Neuron (in vitro differentiated cells): ENCODE results near the gene WDR18.

Experiments
- H2AFZ ChIP-seq: one replicate; pipeline ENCODE4 v1.6.1; 2013; ENCODE audit warnings: low read depth, mild to moderate bottlenecking, inconsistent platforms, low read length, moderate library complexity
- H3K27me3 ChIP-seq: one replicate; pipeline ENCODE4 v1.6.1; 2013; ENCODE audit warnings: low read length; ENCODE audit not compliant: insufficient read depth
- H3K36me3 ChIP-seq: one replicate; pipeline ENCODE4 v1.6.1; 2013; ENCODE audit warnings: low read length; ENCODE audit not compliant: insufficient read depth
- H3K4me1 ChIP-seq: one replicate; pipeline ENCODE4 v1.6.1; 2013; ENCODE audit warnings: low read length; ENCODE audit not compliant: insufficient read depth
- H3K4me3 ChIP-seq: 2 replicates; pipeline ENCODE4 v1.5.1; 2013; ENCODE audit warnings: mild to moderate bottlenecking, low read length, moderate library complexity
- H3K9me3 ChIP-seq: one replicate; pipeline ENCODE4 v1.6.1; 2013; ENCODE audit warnings: low read length

WDR18 gene, protein sequence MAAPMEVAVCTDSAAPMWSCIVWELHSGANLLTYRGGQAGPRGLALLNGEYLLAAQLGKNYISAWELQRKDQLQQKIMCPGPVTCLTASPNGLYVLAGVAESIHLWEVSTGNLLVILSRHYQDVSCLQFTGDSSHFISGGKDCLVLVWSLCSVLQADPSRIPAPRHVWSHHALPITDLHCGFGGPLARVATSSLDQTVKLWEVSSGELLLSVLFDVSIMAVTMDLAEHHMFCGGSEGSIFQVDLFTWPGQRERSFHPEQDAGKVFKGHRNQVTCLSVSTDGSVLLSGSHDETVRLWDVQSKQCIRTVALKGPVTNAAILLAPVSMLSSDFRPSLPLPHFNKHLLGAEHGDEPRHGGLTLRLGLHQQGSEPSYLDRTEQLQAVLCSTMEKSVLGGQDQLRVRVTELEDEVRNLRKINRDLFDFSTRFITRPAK

DNA sequence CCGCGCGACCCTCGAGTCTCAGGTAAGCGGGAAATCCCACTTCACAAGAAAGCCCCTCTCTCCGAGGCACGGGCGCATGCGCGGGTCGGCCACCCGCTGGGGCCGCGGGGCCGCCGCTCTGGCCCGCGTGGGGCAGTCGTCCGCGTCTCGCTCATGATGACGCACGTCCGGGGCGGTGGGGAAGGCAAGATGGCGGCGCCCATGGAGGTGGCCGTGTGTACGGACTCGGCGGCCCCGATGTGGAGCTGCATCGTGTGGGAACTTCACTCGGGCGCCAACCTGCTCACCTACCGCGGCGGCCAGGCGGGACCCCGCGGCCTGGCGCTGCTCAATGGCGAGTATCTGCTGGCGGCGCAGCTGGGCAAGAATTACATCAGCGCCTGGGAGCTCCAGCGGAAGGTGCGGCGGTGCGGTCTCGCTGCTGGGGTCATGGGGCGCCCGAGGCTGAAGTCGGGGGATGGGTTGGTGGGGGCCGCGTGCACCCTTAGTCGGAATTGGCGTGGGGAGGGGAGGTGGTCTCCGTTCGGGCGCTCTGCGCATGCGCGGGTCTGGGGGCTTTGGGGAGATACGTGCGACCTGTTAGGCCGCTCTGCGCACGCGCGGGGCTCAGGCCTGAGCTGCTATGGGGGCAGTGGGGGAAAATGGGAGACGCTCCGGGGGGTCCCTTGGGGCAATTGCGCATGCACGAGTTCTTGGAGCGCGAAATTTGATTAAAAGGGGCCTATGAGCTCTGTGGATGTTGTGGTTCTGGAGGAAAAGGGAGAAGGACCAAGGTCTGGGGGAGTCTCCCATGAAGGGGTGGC is at the start of gene WDR18:
TSS of gene WDR18 (plus strand) at position 181 of the 803 bp plus-strand sequence. CDS start at position 190, 9 bp downstream.
- Histone ChIP-seq H3K9me3 (no peaks in the 10 kb centered on the region), H3K4me3 (peak within 1 kb of the TSS; percentile 84), H3K36me3 (peaks cover 27% of the 10 kb centered on the region), H3K27me3 (no peaks in the 10 kb centered on the region), H2AFZ (peak within 1 kb of the TSS; percentile 28), H3K4me1 (peaks cover 19% of the 10 kb centered on the region)

DNA sequence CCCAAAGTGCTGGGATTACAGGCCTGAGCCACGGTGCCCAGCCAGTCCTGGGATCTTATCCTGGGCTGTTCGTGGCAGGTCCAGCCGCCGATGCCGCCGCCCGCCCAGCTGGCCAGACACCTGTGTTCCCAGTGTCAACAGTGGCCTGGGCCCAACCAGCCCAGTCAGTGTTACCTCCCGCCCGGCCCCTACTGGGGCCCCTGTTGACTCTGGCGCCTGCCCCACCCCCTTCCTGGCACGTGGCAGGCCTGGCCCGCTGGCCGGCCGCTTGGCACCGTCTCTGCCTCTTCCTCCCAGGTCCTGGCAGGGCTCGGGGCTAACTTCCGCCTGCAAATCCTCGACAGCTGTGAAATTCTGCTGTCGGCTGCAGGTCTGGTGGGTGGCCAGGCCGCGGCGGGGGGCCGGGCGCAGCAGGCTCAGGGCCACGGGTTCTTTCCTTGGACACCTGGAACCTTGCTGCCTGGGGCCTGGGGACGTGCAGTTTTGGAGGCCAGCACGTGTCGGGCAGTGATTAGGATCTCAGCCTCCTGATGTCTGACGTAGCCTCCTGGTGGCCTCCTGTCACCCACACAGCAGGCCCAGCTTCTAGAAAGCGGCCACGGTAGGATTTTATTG is 49.2 kb upstream of the WDR18 start:
- peaks cover 7% of the 10 kb centered on the region for H3K9me3 ChIP-seq
- H2AFZ ChIP-seq = no peak overlapping the region
- no peaks in the 10 kb centered on the region for H3K27me3 ChIP-seq
- no peak overlapping the region for H3K4me3 ChIP-seq
- H3K36me3 ChIP-seq = peaks cover 24% of the 10 kb centered on the region
- H3K4me1 ChIP-seq = peaks cover 7% of the 10 kb centered on the region

DNA sequence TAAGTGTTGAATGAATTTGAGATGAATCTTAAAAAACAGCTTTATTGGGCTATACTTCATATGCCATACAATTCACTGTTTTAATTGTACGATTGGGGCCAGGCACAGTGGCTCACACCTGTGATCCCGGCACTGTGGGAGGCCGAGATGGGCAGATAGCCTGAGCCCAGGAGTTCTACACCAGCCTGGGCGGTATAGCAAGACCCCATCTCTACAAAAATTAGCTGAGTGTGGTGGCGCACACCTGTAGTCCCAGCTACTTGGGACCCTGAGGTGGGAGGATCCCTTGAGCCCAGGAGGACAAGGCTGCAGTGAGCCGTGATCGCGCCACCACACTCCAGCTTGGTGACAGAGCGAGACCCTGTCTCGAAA is 48.0 kb upstream of the WDR18 start:
- H3K4me3 ChIP-seq = no peak overlapping the region
- H3K4me1 ChIP-seq = peaks cover 7% of the 10 kb centered on the region
- H3K27me3 ChIP-seq = no peaks in the 10 kb centered on the region
- peaks cover 24% of the 10 kb centered on the region for H3K36me3 ChIP-seq
- H3K9me3 ChIP-seq = peaks cover 7% of the 10 kb centered on the region
- no peak overlapping the region for H2AFZ ChIP-seq

DNA sequence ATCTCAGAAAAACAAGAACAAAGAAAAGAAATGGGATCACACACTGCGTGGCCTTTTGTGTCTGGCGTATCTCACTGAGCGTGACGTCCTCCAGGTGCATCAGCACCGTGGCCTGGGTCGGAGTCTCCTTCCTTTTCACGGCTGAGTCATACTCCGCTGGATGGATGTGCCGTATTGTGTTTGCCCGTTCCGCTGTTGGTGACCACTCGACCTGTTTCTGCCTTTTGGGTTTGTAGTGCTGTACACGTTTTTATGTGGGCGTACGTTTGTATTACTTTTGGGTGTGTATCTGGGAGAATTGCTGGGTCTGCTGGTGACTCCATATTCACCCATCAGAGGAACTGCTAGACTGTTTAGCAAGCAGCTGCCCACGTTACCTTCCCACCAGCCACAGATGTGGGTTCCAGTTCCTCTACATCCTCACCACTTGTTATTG is 46.9 kb upstream of the WDR18 start:
- no peaks in the 10 kb centered on the region for H3K27me3 ChIP-seq
- no peak overlapping the region for H2AFZ ChIP-seq
- H3K4me3 ChIP-seq = no peak overlapping the region
- peaks cover 10% of the 10 kb centered on the region for H3K4me1 ChIP-seq
- H3K9me3 ChIP-seq = peaks cover 7% of the 10 kb centered on the region
- peaks cover 19% of the 10 kb centered on the region for H3K36me3 ChIP-seq

DNA sequence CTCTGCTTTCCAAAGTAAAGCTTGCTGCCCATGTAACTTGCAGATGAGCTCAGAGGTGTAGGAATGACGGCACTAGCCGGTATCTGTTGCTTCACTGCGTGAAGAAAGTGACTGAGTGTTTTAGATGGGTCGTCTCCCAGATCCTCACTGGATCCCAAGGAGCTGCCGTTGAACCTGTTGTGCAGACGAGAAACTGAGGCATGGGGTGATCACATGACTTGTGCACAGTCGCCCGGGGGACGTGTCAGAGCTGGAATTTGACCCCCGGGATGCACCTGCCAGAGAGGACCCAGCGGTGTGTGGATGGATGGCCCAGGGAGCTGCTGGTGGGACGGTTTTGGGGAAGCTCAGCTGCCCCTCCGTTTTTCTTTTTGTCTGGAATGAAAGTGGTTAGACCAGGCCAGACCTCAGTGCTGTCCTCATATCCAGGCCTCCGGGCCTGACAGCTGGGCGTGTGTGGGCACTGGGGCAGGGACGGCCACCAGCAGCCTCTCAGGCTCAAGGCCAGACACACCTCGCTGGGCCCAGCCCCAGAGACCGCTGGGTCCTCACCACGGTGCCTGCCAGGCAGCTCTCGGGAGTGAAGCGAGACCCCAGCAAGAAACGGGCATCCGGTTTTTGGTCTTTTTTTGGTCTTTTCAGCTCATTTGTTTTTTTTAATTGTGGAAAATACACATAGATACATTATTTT is 45.8 kb upstream of the WDR18 start:
- Histone ChIP-seq H3K36me3 (peaks cover 11% of the 10 kb centered on the region), H3K9me3 (peaks cover 10% of the 10 kb centered on the region), H3K4me1 (peaks cover 9% of the 10 kb centered on the region), H2AFZ (no peak overlapping the region), H3K27me3 (no peaks in the 10 kb centered on the region), H3K4me3 (no peak overlapping the region)

DNA sequence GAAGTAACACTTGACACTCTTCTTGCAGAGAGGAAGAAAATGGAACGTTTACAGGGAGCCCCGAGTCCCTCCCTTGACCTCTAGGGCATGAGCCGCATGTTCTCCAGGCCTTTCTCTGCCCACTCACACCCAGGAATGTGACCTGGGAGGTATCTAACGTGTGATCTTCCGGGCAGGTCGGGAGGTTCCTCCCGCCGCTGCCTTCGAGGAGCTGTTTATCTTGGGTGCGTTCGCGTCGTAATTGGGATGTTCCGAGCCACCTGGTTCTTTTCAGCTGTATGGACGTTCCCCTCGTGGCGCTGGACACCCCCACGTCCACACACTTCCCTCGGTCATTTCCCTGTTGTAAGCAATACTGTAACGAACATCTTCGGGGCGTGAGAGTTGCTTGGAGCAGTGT is 44.7 kb upstream of the WDR18 start:
- Histone ChIP-seq H3K36me3 (peaks cover 8% of the 10 kb centered on the region), H3K9me3 (peaks cover 13% of the 10 kb centered on the region), H3K4me3 (no peak overlapping the region), H2AFZ (no peak overlapping the region), H3K27me3 (no peaks in the 10 kb centered on the region), H3K4me1 (peaks cover 9% of the 10 kb centered on the region)

DNA sequence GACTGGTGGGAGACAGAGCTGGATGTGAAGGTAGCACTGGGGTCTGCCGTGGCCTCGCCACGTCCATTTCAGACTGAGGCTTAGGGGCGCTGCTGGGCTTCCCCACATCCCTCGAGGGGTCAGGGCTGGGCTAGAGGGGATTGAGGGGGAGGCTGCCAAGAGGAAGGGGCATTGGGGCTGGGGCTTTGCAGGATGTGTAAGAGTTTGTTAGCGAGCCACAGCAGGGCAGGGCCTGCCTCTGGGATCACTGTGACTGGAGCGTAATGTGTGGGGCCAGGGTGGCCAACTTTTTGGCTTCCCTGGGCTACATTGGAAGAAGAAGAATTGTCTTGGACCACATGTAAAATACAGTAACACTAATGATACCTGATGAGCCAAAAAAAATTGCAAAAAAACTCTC is 44.2 kb upstream of the WDR18 start:
- Histone ChIP-seq H3K36me3 (peaks cover 6% of the 10 kb centered on the region), H3K9me3 (peaks cover 13% of the 10 kb centered on the region), H3K4me1 (peaks cover 9% of the 10 kb centered on the region), H3K27me3 (no peaks in the 10 kb centered on the region), H3K4me3 (no peak overlapping the region), H2AFZ (no peak overlapping the region)

DNA sequence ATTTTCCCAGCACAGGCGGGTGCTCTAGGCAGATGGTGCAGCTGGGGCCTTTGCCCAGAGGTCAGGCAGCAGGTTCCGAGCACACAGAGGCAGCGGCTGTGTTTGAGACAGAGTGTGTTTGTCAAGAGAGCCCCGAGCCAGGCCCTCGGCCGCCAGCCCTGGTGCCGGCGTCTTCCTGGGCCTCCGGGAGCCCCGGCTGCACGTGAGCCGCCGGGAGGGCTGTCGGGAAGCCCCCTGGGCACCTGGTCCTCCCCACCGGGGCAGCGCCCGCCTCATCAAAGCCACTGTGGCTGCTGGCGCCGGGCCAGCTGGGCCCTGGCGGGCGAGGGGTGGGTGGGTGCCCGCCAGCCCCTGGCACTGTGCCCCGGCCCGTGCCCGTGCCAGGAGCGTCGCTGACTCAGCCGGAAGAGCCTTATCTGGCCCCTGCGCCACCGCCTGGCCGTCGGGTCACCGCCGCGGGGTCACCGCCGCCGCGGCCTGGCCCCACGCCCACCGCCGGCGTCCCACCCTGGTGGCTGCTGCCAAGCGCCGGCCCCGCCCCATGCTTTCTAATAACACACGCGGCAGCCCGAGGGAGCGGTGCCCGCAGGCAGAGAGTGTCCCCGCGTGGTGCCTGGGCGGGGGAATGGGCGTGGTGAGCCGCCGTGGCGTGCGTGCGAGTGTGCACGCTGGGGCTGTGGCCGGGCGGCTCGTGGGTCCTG is 43.4 kb upstream of the WDR18 start:
- H2AFZ ChIP-seq = no peak overlapping the region
- peaks cover 9% of the 10 kb centered on the region for H3K9me3 ChIP-seq
- H3K4me1 ChIP-seq = peaks cover 9% of the 10 kb centered on the region
- H3K36me3 ChIP-seq = peaks cover 2% of the 10 kb centered on the region
- no peaks in the 10 kb centered on the region for H3K27me3 ChIP-seq
- no peak overlapping the region for H3K4me3 ChIP-seq

DNA sequence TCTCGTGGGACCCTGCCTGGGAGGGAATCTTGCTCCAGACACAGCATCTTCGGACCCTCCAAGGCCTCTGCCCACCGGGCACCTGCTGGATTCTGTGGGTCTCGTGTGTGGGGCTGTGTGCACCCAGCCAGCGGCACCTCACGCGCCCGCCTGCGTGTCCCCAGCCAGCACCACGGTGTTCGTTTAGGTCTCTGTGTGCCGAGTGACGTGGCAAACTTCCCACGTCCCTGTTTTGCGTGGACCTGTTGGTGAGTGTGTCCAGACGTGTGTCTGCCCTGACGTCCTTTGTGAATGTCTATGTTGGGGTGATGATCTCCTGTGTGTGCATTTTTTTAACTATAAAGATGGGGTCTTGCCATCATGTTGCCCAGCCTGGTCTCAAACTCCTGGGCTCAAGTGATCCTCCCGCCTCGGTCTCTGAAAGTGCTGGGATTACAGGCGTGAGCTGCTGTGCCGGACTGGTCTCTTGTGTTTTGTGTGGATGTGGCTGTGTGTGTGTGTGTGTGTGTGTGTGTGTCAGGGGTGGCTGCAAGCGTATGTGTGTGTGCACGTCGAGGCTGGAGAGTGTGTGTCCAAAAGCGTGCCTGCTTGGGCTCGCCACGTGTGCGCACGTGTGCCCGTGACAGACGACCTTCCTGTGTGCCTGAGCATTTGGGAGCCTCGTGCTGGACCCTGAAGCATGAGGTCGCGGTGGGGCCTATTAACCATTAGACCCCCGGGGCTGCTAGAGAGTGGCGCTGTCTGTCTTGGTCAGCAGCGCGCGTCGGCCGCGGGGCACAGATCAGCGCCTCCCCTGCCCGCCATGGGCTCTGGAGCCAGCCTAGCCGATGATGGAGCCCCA is 42.6 kb upstream of the WDR18 start:
- Histone ChIP-seq H2AFZ (no peak overlapping the region), H3K4me1 (peaks cover 9% of the 10 kb centered on the region), H3K27me3 (no peaks in the 10 kb centered on the region), H3K9me3 (peaks cover 9% of the 10 kb centered on the region), H3K36me3 (peaks cover 2% of the 10 kb centered on the region), H3K4me3 (no peak overlapping the region)

DNA sequence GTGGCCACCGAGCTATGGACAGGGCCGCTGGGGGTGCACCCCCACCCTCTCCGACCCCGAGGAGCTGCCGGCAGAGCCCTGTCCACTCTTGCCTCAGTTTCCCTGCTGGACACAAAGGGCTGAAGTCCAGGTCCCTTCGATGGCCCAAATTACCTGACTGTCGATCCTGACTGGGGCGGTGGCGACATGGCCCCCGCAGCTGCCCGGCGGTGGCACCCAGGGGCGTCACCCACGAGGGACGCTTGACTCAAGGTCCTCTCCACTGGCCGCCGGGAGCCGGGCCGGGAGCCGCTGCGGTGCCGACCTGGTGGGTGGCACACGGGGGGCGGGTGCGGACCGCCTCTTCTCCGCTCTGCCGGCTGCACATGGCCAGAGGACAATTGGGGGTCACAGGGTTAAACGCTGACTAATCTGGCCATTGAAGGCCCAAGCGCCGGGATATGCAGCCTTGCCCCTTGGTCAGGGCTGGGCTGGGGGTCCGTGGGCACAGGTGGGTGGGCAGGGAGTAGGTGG is 42.0 kb upstream of the WDR18 start:
- Histone ChIP-seq H3K9me3 (peaks cover 9% of the 10 kb centered on the region), H3K27me3 (no peaks in the 10 kb centered on the region), H3K4me1 (peaks cover 9% of the 10 kb centered on the region), H3K36me3 (peaks cover 2% of the 10 kb centered on the region), H3K4me3 (no peak overlapping the region), H2AFZ (no peak overlapping the region)

DNA sequence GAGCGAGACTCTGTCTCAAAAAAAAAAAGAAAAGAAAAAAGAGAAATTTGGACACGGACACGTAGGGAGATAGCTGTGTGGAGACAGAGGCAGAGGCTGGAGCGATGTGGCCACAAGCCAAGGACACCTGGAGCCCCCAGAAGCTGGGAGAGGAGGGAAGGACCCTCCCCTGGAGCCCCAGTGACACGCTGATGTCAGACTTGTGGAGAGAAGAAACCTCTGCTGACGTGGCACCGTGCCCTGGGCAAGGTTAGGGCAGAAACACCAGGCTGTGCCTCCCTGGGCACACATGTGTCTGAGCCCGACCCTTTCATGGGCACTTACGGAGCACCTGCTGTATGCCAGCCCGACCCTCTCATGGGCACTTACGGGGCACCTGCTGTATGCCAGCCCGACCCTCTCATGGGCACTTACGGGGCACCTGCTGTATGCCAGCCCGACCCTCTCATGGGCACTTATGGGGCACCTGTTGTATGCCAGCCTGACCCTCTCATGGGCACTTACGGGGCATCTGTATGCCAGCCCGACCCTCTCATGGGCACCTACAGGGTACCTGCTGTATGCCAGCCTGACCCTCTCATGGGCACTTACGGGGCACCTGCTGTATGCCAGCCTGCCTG is 40.5 kb upstream of the WDR18 start:
- H3K4me1 ChIP-seq = peaks cover 9% of the 10 kb centered on the region
- peaks cover 6% of the 10 kb centered on the region for H3K9me3 ChIP-seq
- H3K27me3 ChIP-seq = no peaks in the 10 kb centered on the region
- H2AFZ ChIP-seq = no peak overlapping the region
- H3K36me3 ChIP-seq = peaks cover 6% of the 10 kb centered on the region
- no peak overlapping the region for H3K4me3 ChIP-seq
